GM21423 (cell line): Measurements from ENCODE around the gene PKD1.
"Not testable (repeated sequence)": the region's sequence is repeated elsewhere in the genome, so short reads cannot be mapped to it uniquely, and the experiment has no call there.

Experiments
- ATAC-seq: cut with Tn5 transposase; IDR thresholded peaks from one replicate; pipeline ENCODE4 v1.9.1; 2021; ENCODE audit warnings: mild to moderate bottlenecking, moderate library complexity; ENCODE audit not compliant: unreplicated experiment

PKD1 gene

DNA sequence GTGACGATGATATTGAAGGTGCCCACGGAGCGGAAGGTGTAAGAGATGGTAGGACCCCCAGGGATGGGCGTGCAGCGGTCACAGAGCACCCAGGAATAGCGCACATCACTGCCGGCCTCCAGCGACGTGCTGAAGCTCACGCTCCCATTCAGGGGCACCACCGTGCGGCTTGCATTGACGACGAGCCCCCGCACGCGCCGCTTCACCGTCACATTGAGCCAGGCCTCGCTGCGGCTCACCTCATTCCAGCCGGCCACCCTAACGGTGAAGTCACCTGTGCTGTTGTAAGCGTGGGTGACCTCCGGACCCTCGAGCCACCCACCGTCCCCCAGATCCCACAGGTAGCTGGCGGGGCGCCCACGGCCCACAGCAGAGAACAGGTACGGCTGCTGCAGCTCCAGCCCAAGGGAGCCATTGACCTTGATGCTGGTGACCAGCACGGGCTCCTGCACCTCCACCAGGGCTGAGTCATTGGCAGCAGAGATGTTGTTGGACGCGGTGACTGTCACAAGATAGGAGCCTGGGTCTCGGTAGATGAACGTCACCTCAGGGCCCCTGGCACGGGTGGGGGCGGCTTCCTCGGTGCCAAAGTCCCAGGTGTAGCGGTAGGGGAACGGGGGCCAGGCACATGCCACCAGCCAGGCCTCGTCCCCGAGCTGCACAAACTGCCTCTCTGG, 25.2 kb downstream of the PKD1 start:
- ATAC-seq = not testable (repeated sequence)

DNA sequence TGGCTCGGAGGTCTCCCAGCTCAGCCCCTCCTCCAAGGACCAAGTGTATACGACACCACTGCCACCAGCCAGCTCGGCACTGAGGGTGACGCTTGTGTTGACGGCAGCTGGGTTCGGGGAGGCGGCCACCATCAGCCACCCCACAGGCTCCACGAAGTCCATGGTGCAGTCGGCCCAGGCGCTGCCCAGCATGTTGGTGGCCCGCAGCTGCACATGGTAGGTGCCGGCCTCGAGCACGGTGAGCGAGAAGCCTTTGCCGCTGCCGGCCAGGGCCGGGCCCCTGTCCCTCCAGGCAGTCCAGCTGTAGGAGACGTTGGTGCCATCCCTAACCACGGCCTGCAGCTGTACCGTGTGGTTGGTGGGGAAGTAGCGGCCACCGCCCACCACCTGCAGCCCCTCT, 25.8 kb downstream of the PKD1 start:
- ATAC-seq = not testable (repeated sequence)

DNA sequence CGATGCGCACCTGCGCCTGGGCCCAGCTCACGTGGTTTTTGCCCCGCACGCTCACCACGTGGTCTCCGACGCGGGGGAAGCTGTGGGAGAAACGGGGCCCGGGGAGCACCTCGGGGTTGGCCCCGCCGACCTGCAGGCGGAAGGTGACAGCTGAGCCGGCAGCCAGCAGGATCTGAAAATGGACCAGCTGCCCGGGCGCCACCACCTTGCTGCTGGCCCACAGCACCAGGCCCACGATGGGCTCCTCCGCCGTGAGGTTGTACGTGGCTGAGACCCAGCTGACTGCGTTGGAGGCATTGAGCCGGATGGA, 26.5 kb downstream of the PKD1 start:
- not testable (repeated sequence) for ATAC-seq

DNA sequence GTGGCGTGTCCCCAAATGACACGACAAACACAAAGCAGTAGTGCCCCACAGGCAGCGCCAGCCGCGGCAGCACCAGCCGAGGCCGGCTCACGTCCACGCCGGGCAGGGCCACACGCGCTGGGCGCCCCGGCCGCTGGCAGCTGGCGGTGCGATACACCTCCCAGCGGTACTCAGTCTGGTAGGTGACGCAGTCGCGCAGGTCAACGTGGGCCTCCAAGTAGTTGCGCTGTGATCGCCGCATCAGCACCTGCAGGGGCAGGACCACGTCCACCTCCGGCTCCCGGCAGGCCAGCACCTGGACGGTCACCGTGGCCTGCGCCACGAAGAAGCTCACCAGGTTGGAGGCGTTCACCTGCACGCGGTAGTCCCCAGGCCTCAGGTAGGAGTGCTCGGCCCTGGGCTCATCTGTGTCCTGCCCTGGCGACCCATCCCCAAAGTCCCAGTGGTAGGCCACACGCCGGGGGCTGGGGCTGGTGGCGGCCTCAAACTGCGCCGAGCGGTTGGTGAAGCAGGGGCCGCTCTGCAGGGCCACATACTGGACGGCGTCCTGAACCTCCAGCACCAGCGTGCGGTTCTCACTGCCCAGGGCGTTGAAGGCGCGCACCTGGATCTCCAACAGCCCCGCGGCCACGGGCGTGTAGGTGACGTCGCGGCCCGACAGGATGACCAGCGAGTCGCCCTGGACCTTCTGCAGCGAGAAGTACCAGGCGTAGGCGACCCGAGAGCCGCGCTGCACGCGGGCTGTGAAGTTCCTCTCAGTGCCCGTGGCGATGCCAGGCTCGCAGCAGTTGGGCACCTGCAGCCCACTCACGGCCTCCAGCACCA, 27.0 kb downstream of the PKD1 start:
- ATAC-seq = not testable (repeated sequence)

DNA sequence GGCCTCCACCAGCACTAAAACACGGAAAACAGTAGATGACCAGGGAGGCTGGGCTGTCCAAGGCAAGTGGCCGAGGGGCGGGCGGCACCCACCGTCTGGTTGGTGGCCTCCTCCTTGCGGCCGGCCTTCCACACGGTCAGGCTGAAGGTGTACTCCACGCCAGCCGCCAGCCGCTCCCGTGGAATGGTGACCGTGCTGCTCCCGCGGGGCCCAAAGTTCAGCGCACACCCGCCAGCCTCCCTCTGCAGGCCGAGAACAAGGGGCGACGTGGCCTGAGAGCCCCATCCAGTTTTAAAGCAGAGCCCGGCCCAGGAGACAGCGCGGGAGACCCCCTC, 27.9 kb downstream of the PKD1 start:
- ATAC-seq = not testable (repeated sequence)

DNA sequence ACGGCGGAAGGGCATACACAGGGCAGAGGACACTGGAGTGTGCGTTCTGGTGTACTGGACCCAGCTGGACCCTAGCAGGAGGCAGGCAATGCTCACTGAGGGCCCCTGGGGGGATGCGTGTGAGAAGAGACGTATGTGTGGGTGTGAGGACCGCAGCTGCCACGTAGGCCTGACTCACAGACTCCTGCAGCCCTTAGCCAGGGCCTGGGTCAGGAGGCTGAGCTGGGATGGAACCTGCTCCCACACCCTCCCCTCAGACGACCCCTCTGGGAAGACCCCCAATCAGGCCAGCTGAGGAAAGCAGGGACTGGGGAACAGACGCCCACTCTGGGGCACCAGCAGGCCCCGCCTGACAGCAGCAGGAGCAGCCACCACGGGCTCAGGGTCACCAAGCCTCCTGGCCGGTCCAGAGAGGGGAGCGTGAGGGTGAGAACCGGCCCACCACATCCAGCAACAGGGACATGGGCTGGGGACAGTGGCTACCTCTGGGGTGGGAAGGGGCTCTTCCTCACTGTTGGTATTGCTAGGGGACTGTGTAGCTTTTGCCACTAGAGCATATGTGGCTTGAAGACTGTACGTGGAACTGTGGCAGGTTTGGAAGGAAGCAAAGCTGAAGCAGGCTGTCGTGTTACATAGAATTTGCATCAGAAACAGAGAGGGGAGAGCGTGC, 28.4 kb downstream of the PKD1 start:
- ATAC-seq = not testable (repeated sequence)

DNA sequence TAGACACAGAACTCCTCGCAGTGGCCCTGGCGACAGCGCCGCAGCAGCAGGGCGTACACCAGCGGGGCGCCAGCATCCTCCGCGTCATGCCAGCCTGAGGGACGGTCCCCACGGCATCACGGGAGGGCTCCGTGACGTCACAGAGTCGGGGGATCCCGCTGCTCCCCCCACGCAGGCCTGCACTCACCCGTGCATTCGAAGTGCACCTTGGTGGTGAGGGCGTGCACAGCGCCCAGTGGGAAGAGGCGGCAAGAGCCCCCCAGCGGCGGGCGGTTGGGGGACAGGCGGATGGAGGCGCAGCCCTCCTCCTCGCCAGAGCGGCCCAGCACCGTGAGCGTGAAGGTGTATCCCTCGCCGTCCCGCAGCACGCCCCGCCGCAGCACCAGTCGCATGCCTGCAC, 29.5 kb downstream of the PKD1 start:
- not testable (repeated sequence) for ATAC-seq

DNA sequence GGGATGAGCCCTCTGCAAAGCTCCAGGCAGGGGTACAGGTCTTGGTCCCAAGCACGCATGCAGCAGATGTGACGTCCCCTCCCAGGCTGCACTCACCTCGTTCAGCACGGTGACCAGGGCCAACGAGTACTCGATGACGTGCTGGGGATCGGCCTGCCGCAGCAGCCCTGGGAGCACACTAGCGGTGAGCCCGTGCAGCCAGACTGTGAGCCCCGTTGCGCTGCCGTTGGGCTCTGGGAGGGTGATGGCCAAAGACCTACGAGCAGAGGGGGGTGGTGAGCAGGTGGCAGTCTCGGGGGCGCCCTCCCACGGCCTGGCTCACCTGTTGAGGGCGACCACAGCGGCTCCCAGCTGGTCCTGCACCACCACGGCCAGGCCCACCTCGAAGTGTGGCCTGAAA, 29.9 kb downstream of the PKD1 start:
- ATAC-seq = not testable (repeated sequence)

DNA sequence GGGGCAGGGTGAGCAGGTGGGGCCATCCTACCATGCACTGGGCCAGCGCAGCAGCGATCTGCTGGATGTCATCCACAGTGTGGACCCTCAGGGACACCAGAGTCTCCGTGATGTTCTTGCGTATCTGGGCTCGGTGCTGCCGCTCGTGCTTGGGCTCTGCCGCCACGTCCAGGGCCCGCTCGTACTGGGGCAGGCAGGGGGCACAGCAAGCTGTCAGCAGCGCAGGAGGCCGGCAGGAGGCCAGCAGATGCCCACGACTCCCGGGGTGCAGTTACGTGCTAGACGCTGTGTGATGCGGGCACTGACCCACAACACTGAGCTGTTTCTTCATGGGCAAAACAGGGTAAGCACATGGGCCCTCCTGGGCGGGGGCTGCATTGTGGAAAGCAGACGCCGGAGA, 30.4 kb downstream of the PKD1 start:
- not testable (repeated sequence) for ATAC-seq

DNA sequence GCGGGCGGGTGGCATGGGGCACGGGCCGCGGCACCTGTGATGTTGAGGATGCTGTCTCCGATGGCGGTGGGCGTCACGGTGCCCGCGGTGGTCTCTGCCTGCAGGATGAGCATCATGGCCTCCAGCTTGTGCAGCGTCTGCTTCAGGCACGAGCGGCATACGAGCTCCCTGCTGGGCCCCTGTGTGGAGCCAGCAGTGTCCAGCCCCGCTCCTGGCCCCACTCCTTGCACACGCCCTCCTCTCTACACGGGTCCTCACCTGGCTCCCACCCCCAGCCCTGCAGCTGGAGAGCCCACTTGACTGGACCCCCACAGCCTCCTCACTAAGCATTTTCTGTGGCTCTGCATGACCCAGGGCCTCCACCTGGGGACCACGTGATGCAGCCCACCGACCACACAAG, 31.2 kb downstream of the PKD1 start:
- ATAC-seq = not testable (repeated sequence)

DNA sequence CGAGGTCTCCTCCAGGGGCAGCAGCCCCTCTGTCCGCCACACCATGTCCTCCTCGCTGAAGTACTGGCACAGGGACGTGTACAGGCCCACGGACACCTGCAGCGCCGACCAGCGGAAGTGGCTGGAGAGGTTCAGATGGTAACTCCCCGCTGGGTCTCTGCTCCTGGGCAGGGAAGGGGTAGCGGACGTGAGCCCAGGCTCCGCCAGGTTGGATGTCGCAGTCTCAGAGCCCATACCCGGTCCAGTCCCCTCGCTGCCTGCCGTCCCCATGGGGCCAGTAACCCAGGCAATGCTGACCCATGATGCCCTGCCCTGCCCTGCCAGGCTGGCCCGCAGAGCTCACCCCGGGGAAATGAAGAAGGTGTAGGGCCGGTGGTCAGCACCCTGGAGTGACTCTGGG, 33.2 kb downstream of the PKD1 start:
- ATAC-seq = no peak

DNA sequence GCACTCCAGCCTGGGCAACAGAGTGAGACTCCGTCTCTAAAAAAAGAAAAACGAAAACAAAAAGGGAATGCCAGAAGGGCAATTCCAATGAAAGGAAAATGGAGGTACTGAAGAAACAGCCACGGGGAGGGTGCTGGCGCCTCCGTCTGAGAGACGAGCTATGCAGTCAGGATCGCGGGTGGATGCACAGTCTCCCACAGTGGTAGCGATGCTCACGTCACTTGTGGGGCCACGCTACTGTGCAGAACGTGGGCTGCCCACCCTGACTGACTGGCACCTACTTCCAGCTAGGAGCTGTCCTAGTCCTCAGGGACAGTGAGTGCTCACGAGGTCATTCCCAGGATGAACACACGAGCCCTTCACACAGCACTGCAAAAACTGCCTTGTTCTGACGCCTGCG, 34.1 kb downstream of the PKD1 start:
- not testable (repeated sequence) for ATAC-seq

DNA sequence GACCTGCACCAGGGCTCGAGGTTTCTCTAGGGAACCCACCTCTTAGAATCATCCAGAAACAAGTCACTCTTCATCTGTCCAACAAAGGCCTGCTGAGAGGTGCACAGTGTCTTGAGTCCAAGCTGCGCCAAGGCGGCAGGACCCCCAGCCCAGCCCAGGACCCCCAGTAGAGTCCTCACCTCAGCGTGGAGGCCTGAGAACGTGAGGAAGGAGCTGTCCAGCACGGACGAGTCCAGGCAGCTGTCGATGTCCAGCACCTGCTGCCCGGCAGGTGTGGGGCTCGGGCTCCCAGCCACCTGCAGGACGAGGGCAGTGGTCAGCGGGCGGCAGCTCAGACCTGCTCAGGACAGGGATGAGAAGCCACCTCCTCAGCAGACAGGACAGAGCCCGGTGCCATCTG, 38.0 kb downstream of the PKD1 start:
- not testable (repeated sequence) for ATAC-seq

DNA sequence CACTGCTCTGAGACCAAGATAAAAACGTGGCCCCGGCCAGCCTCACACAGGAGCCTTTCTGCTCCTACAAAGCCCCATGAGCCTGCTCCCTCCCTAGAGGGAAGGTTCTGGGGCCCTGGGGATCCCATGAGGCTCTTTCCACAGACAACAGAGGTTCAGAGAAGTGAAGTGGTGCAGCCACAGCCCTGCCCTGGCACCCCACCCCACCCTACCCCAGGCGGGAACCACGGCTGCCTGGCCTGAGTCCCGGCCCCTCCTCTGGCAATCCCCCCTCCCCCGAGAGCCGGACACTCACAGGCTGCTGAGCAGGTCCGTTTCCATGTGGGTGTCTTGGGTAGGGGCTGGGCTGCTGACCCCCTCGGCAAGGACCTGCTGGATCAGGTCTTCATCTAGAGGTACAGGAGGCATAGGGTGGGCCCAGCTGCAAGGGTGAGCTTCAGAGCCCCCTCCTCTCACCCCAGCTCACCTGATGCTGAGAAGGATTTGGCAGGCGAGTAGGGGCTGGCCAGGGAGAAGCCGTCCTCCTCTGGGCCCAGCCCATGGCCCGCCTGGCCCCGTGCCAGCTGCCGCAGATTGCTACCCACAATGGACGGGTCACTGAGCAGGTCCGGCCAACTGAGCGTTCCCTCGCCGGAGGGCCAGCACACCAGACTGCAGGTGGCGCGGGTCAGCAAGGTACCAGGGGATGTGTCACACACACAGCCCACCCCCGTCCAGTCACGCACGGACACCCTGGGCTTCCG, 38.7 kb downstream of the PKD1 start:
- ATAC-seq = no peak

DNA sequence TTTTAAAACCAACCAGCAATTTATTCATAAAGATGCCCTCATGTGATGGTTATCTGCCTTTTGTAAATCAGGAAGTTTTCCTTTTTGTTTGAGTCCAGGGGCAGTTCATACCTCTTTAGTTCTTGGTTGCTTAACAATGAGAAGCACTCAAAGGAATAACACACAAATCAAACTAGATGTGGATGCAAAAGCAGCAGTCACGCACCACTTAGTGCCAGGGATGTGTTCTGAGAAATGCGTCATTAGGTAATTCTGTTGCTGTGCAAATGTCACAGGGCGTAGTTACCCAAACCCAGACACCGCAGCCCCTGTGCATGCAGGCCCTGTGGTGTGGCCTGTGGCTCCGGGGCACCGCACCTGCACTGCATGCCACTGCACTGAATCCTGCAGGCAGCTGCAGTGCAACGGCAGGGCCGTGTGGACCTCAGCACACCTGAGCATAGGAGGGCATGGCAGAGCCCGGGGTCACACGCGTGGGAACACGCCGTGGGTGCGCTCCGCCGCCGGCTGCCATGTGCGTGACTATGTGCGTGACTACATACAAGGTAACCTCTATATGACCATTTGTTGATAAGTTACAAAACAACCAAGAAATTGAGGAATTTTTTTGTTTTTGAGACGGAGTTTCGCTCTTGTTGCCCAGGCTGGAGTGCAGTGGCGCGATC, 39.6 kb downstream of the PKD1 start:
- no peak for ATAC-seq

DNA sequence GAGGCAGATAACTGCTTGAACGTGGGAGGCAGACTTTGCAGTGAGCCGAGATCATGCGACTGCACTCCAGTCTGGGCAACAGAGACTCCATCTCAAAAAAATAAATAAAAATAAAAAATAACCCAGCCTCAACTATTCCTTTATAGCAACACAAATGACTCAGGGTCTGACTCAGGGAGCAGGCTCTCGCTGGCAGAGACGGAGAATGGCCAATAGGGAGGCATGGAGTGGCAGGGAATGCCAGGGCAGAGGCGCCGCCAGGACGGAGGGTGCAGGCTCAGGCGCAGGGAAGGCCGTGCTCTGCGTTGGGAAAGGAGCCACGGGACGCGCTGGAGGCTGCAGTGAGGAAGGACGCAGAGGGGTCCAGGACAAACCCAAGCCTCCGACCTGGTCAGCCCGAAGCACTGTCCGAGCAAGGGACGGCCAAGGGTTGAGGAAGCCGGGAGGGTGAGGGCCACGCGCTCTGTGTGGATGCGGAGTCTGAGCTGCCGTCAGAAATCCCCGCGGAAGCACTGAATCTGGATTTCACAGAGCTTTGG, 40.3 kb downstream of the PKD1 start:
- no peak for ATAC-seq

DNA sequence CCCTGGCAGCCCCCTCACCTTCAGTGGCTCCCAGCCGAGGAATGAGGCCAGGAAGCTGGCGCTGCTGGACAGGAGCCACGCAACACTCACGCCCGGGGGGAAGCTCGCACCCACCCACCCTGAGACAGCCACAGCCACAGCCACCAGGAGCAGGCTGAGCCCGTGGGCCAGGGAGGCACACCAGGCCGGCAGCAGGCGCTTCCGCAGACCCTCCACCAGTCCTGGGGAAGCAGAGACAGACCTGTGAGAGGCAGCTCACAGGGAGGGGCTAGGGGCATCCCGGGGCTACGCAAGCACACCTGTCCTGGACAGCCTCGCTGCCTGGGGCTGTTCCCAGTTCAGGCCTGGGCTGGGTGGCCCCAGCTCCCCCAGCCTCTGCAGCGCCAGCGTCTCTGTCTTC, 41.9 kb downstream of the PKD1 start:
- no peak for ATAC-seq

DNA sequence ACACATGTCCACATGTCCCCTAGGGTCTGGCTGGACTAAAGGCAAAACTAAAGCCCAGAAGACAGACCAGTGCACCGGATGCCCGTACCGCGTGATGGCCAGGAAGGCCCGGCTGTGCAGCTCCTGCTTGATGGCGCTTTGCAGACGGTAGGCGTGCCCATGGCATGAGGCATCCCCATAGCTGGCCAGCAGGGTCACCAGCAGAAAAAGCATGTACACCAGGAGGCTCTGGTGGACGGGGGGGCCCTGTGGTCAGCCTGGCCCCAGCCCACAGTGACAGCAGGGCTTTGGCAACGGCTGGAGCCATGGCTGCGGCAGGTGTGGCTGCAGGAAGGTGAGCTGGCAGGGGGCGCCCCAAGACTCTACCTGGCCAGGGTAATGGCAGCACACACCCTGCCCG, 42.8 kb downstream of the PKD1 start:
- ATAC-seq = no peak

DNA sequence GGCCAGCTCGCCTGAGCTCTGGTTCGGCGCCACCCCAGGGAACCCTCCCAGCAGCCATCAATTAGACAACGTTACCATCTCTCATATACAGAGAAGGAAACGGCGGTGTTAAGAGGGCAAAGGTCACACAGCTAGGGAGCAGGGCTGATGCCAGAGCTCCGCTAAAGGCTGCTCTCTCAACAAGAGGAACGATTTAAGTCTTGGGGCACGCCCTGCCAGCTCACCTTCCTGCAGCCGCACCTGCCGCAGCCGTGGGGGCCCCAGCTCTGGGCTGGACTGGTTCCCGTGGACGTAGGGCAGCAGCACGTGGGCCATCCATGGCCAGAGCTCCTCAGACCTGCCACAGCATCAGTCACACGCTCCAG, 43.5 kb downstream of the PKD1 start:
- ATAC-seq = no peak

DNA sequence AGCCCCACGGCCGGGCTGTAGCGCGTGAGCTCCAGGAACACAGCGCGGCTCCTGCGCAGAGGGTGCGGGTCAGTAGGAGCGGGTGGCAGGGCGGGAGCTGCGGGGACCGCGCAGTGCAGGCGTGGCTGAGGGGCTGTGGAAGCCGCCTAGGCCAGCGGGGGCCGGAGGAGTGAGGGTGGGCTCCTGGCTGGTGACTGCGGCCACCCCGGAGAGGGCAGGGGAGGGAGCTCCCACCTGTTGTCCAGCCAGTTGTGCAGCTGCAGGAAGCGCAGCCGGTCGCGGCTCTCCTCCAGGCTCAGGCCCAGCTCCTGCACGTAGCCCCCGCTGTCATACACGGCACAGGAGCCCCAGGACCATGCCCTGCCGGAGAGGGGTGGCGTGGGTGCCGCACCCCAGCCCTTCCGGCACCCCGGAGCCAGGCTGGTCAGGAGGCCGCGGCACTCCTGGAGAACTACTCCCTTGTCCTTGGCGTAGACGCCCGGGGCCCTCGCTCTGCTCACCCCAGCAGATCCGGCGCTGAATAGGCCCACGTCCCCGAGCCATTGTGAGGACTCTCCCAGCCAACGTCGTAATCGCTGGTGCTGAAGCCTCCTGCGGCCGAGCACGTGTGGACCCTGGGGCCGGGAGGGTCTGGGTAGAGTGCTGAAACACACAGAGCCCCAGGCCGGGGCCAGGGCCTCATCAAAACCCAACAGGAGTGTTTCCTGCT, 44.0 kb downstream of the PKD1 start:
- no peak for ATAC-seq
